Activated naive CD4-positive, alpha-beta T cell treated with anti-CD3 and anti-CD28 coated beads, Interleukin-2, amount 50 U/mL, for 72 hours (primary cell): ENCODE data around the gene DMBT1. TPM values are rescaled to one million over a fixed set of nuclear protein-coding genes. Genes with fewer than 3 reads are reported as not detected.
"Not testable (repeated sequence)": the region's sequence is repeated elsewhere in the genome, so short reads cannot be mapped to it uniquely, and the experiment has no call there.

Experiments
- ATAC-seq, 2 donors: fragments of 150-1000 bp; cut with Tn5 transposase; 2 replicates each; pipeline ENCODE4 v1.10.0; 2021; ENCODE audit warnings: mild to moderate bottlenecking in 2 of 2, moderate library complexity in 2 of 2
- DNase-seq, 2 donors: peaks; one replicate each; pipeline ENCODE4 v3.0.0; 2021 to 2022; ENCODE audit warnings: low spot score in 2 of 2
- H3K27ac Mint-ChIP-seq, 2 donors: one replicate each; pipeline ENCODE4 v1.8.0; 2022; ENCODE audit warnings: mild to moderate bottlenecking in 2 of 2, mixed read lengths in 2 of 2
- H3K36me3 Mint-ChIP-seq, 2 donors: one replicate each; pipeline ENCODE4 v1.8.0; 2022; ENCODE audit warnings: mixed read lengths in 2 of 2
- H3K9me3 Mint-ChIP-seq, 2 donors: one replicate each; pipeline ENCODE4 v1.8.0; 2022; ENCODE audit warnings: mixed read lengths in 2 of 2
- total RNA-seq, 2 donors: library from RNA; stranded (reverse); gene quantifications; one replicate each; pipeline ENCODE4 v1.2.3, GENCODE V29; 2022

The DMBT1 gene
- total RNA-seq, 2 donors from 2014 or later: not detected

GRCh38 chr10:122564980-122565379 lies 4.4 kb downstream of the DMBT1 start:
- no peak for ATAC-seq
- Mint-ChIP-seq H3K27ac (no peak overlapping the region), H3K9me3 (no peaks in the 10 kb centered on the region), H3K36me3 (no peaks in the 10 kb centered on the region)
- DNase-seq: no peak

- Mint-ChIP-seq H3K9me3 (no peaks in the 10 kb centered on the region), H3K27ac (no peak overlapping the region), H3K36me3 (no peaks in the 10 kb centered on the region)
- DNase-seq (peak in 1 of 2 donors; percentile 77), ATAC-seq (peak in 1 of 2 donors; percentile 46)
Observed at GRCh38 chr10:122565766-122566206, 5.2 kb downstream of the DMBT1 start.

GRCh38 chr10:122566632-122567031 lies 6.1 kb downstream of the DMBT1 start:
- no peaks in the 10 kb centered on the region for H3K36me3 Mint-ChIP-seq
- ATAC-seq: no peak
- H3K27ac Mint-ChIP-seq: no peak overlapping the region

GRCh38 chr10:122567056-122567660 lies 6.6 kb downstream of the DMBT1 start:
- ATAC-seq (peak; percentile 49 to 65), DNase-seq (peak in 1 of 2 donors; percentile 56)
- Mint-ChIP-seq H3K36me3 (no peaks in the 10 kb centered on the region), H3K9me3 (no peaks in the 10 kb centered on the region), H3K27ac (no peak overlapping the region)

More at GRCh38 chr10:122566632-122567031, 6.1 kb downstream of the DMBT1 start:
- no peak for DNase-seq
- H3K9me3 Mint-ChIP-seq: no peaks in the 10 kb centered on the region

- Mint-ChIP-seq H3K36me3 (no peaks in the 10 kb centered on the region), H3K9me3 (no peaks in the 10 kb centered on the region), H3K27ac (no peak overlapping the region)
- no peak for ATAC-seq
- DNase-seq: no peak
Observed at GRCh38 chr10:122568551-122568950, 8.0 kb downstream of the DMBT1 start.

GRCh38 chr10:122570920-122571319 lies 10.4 kb downstream of the DMBT1 start:
- peaks cover 0 to 6% of the 10 kb centered on the region in 2 donors for H3K36me3 Mint-ChIP-seq
- ATAC-seq: no peak
- no peak for DNase-seq

GRCh38 chr10:122571892-122572291 lies 11.3 kb downstream of the DMBT1 start:
- H3K36me3 Mint-ChIP-seq: peaks cover 0 to 6% of the 10 kb centered on the region in 2 donors
- DNase-seq (no peak), ATAC-seq (no peak)
- H3K9me3 Mint-ChIP-seq: no peaks in the 10 kb centered on the region
- H3K27ac Mint-ChIP-seq: no peak overlapping the region

More at GRCh38 chr10:122570920-122571319, 10.4 kb downstream of the DMBT1 start:
- Mint-ChIP-seq H3K9me3 (no peaks in the 10 kb centered on the region), H3K27ac (no peak overlapping the region)

- no peak for DNase-seq
- no peaks in the 10 kb centered on the region for H3K9me3 Mint-ChIP-seq
- no peak for ATAC-seq
- H3K27ac Mint-ChIP-seq: no peak overlapping the region
- peaks cover 0 to 6% of the 10 kb centered on the region in 2 donors for H3K36me3 Mint-ChIP-seq
Observed at GRCh38 chr10:122575776-122576175, 15.2 kb downstream of the DMBT1 start.

- DNase-seq: no peak
- H3K36me3 Mint-ChIP-seq: peaks cover 0 to 6% of the 10 kb centered on the region in 2 donors
- H3K9me3 Mint-ChIP-seq: no peaks in the 10 kb centered on the region
- no peak overlapping the region for H3K27ac Mint-ChIP-seq
- no peak for ATAC-seq
Observed at GRCh38 chr10:122576291-122576690, 15.7 kb downstream of the DMBT1 start.

GRCh38 chr10:122577311-122577885 lies 16.8 kb downstream of the DMBT1 start:
- DNase-seq (no peak), ATAC-seq (no peak)
- Mint-ChIP-seq H3K9me3 (no peaks in the 10 kb centered on the region), H3K27ac (no peak overlapping the region), H3K36me3 (peaks cover 0 to 6% of the 10 kb centered on the region in 2 donors)

- DNase-seq, H3K27ac Mint-ChIP-seq, H3K36me3 Mint-ChIP-seq, H3K9me3 Mint-ChIP-seq, ATAC-seq: not testable (repeated sequence)
Observed at GRCh38 chr10:122586070-122586469, 25.5 kb downstream of the DMBT1 start.

GRCh38 chr10:122587098-122587760 lies 26.7 kb downstream of the DMBT1 start:
- Mint-ChIP-seq H3K9me3 (no peaks in the 10 kb centered on the region), H3K27ac (no peak overlapping the region), H3K36me3 (no peaks in the 10 kb centered on the region)
- DNase-seq: no peak
- no peak for ATAC-seq

GRCh38 chr10:122588381-122588780 lies 27.8 kb downstream of the DMBT1 start:
- DNase-seq (no peak), ATAC-seq (no peak)
- Mint-ChIP-seq H3K36me3 (no peaks in the 10 kb centered on the region), H3K9me3 (no peaks in the 10 kb centered on the region), H3K27ac (no peak overlapping the region)

GRCh38 chr10:122590153-122590552 lies 29.6 kb downstream of the DMBT1 start:
- no peaks in the 10 kb centered on the region for H3K9me3 Mint-ChIP-seq
- ATAC-seq: no peak

GRCh38 chr10:122591736-122592135 lies 31.2 kb downstream of the DMBT1 start:
- Mint-ChIP-seq H3K9me3 (no peaks in the 10 kb centered on the region), H3K27ac (no peak overlapping the region), H3K36me3 (no peaks in the 10 kb centered on the region)
- DNase-seq: no peak
- ATAC-seq: no peak

More at GRCh38 chr10:122590153-122590552, 29.6 kb downstream of the DMBT1 start:
- H3K36me3 Mint-ChIP-seq: no peaks in the 10 kb centered on the region
- no peak for DNase-seq
- H3K27ac Mint-ChIP-seq: no peak overlapping the region

- no peak for ATAC-seq
- no peaks in the 10 kb centered on the region for H3K36me3 Mint-ChIP-seq
- no peak for DNase-seq
- no peaks in the 10 kb centered on the region for H3K9me3 Mint-ChIP-seq
- no peak overlapping the region for H3K27ac Mint-ChIP-seq
Observed at GRCh38 chr10:122592161-122592560, 31.6 kb downstream of the DMBT1 start.

- DNase-seq (no peak), ATAC-seq (no peak)
- no peaks in the 10 kb centered on the region for H3K9me3 Mint-ChIP-seq
- H3K36me3 Mint-ChIP-seq: no peaks in the 10 kb centered on the region
- H3K27ac Mint-ChIP-seq: no peak overlapping the region
Observed at GRCh38 chr10:122617476-122618270, 57.1 kb downstream of the DMBT1 start.
